Keratinocyte (primary cell): ENCODE measurements around the gene IP6K2. TPM values are rescaled to one million over a fixed set of nuclear protein-coding genes. Genes with fewer than 3 reads are reported as not detected.

ENCODE experiments used
- DNase-seq: peaks from one replicate; pipeline ENCODE4 v3.0.0-alpha.2; 2011; ENCODE audit warnings: low read depth, missing footprints, low spot score
- FAIRE-seq: peaks from 2 replicates; lab custom pipeline; 2011; peaks lifted over from hg19 to GRCh38; lab: Jason Lieb, UNC
- H2AFZ ChIP-seq: 2 replicates; pipeline ENCODE4 v1.6.0; 2012; ENCODE audit warnings: low read length, control low read depth, inconsistent platforms; ENCODE audit not compliant: control insufficient read depth
- H3K27ac ChIP-seq: 2 replicates; pipeline ENCODE4 v1.5.1; 2011; ENCODE audit warnings: low read length; ENCODE audit not compliant: control insufficient read depth, insufficient read depth
- H3K27me3 ChIP-seq: 3 replicates; pipeline ENCODE4 v1.6.0; 2011; ENCODE audit warnings: low read length; ENCODE audit not compliant: control insufficient read depth, insufficient read depth; ENCODE audit errors: extremely low read depth
- H3K36me3 ChIP-seq, 2 experiments: 2 replicates in 1 of 2; 3 replicates in 1 of 2; pipeline ENCODE4 v1.5.1; 2011; ENCODE audit warnings: low read length in 2 of 2, mild to moderate bottlenecking in 1 of 2; ENCODE audit not compliant: control insufficient read depth in 2 of 2, insufficient read depth in 2 of 2; ENCODE audit errors: extremely low read depth in 1 of 2
- H3K4me1 ChIP-seq: 3 replicates; pipeline ENCODE4 v1.5.1; 2011; ENCODE audit warnings: low read length; ENCODE audit not compliant: control insufficient read depth, insufficient read depth; ENCODE audit errors: extremely low read depth
- H3K4me2 ChIP-seq: 3 replicates; pipeline ENCODE4 v1.6.0; 2011; ENCODE audit warnings: low read depth, low read length; ENCODE audit not compliant: control insufficient read depth, insufficient read depth; ENCODE audit errors: extremely low read depth
- H3K4me3 ChIP-seq, 3 experiments: fragments of 200-600 bp in 1 of 3; sonication (generic) in 1 of 3; 2 replicates in 2 of 3; 3 replicates in 1 of 3; pipeline ENCODE4 v1.5.1; 2011 to 2016; ENCODE audit warnings: low read length in 3 of 3, mild to moderate bottlenecking in 3 of 3, control low read depth in 2 of 3, inconsistent platforms in 1 of 3, low read depth in 1 of 3, mixed read lengths in 1 of 3, mixed run types in 1 of 3, moderate library complexity in 1 of 3; ENCODE audit not compliant: control insufficient read depth in 2 of 3, insufficient read depth in 2 of 3; ENCODE audit errors: extremely low read depth in 1 of 3
- H3K79me2 ChIP-seq: 2 replicates; pipeline ENCODE4 v1.6.0; 2012; ENCODE audit warnings: low read length; ENCODE audit not compliant: control insufficient read depth, insufficient read depth
- H3K9ac ChIP-seq: 3 replicates; pipeline ENCODE4 v1.6.0; 2011; ENCODE audit warnings: low read length; ENCODE audit not compliant: control insufficient read depth, insufficient read depth; ENCODE audit errors: extremely low read depth
- H3K9me1 ChIP-seq: 3 replicates; pipeline ENCODE4 v1.6.0; 2011; ENCODE audit warnings: low read length; ENCODE audit not compliant: control insufficient read depth, insufficient read depth; ENCODE audit errors: extremely low read depth
- H3K9me3 ChIP-seq: 2 replicates; pipeline ENCODE4 v1.5.1; 2012; ENCODE audit warnings: low read depth, low read length; ENCODE audit not compliant: control insufficient read depth
- H4K20me1 ChIP-seq: 3 replicates; pipeline ENCODE4 v1.6.0; 2011; ENCODE audit warnings: low read length; ENCODE audit not compliant: control insufficient read depth, insufficient read depth; ENCODE audit errors: extremely low read depth
- CTCF ChIP-seq, 3 experiments: IDR thresholded peaks in 1 of 3; conservative IDR thresholded peaks in 1 of 3; optimal IDR thresholded peaks in 1 of 3; 2 replicates in 2 of 3; 3 replicates in 1 of 3; pipeline versions ENCODE3 to v1.5.1; 2011; ENCODE audit warnings: low read length in 3 of 3, mild to moderate bottlenecking in 3 of 3, moderate library complexity in 2 of 3, control low read depth in 1 of 3, inconsistent platforms in 1 of 3; ENCODE audit not compliant: insufficient read depth in 2 of 3; ENCODE audit errors: extremely low read depth in 1 of 3
- EZH2 ChIP-seq: IDR thresholded peaks from one replicate; pipeline ENCODE4 v1.6.1; 2012; ENCODE audit warnings: inconsistent platforms, mild to moderate bottlenecking, low read length, moderate library complexity
- dilution Hi-C: fragments of 300-500 bp; cut with MboI; formaldehyde crosslinking; loops from one replicate; pipeline ENCODE4 v1.7.0; 2020; ENCODE audit warnings: low sequenced_read_pairs; ENCODE audit not compliant: extremely low pct_ligation_motif_present
- polyA plus RNA-seq, 5 experiments: library from polyadenylated mRNA; depleted of rRNA in 3 of 5; stranded (reverse) in 3 of 5; stranded (forward) in 1 of 5; unstranded in 1 of 5; fragments of >200 nt; gene quantifications; 1 replicate in 1 of 5; 2 replicates in 3 of 5; 3 replicates in 1 of 5; pipeline versions ENCODE4 v1.2.1 to v1.2.3, GENCODE V29; 2011 to 2012; ENCODE audit warnings: missing spikeins in 2 of 5, low read depth in 1 of 5, low replicate concordance in 1 of 5

Gene IP6K2
- polyA plus RNA-seq, 1 donor (not counting 4 experiments of a cell fraction or from before 2014, with no cell fraction given): 110 TPM

- Histone ChIP-seq H3K4me1 (peaks cover 4% of the 10 kb centered on the region), H3K27ac (no peak overlapping the region), H4K20me1 (no peaks in the 10 kb centered on the region), H3K9ac (no peak overlapping the region), H3K4me2 (no peak overlapping the region), H2AFZ (no peak overlapping the region), H3K36me3 (no peaks in the 10 kb centered on the region), H3K9me1 (no peaks in the 10 kb centered on the region), H3K9me3 (no peaks in the 10 kb centered on the region), H3K4me3 (no peak overlapping the region), H3K79me2 (no peaks in the 10 kb centered on the region), H3K27me3 (peaks cover 5% of the 10 kb centered on the region)
- TF ChIP-seq EZH2: no peak
- no peak for TF ChIP-seq CTCF (optimal IDR thresholded peaks at IDR 0.05 in 1 of 3, IDR thresholded peaks at IDR 0.05 in 1 of 3, conservative IDR thresholded peaks at IDR 0.05 in 1 of 3; ENCODE audit: extremely low read depth in 1 of 3, insufficient read depth in 2 of 3, low read length in 3 of 3)
- DNase-seq (no peak), FAIRE-seq (no peak)
- dilution Hi-C loops: no loop called here
Observed at GRCh38 chr3:48655063-48655462, 62.0 kb downstream of the IP6K2 start.

DNA sequence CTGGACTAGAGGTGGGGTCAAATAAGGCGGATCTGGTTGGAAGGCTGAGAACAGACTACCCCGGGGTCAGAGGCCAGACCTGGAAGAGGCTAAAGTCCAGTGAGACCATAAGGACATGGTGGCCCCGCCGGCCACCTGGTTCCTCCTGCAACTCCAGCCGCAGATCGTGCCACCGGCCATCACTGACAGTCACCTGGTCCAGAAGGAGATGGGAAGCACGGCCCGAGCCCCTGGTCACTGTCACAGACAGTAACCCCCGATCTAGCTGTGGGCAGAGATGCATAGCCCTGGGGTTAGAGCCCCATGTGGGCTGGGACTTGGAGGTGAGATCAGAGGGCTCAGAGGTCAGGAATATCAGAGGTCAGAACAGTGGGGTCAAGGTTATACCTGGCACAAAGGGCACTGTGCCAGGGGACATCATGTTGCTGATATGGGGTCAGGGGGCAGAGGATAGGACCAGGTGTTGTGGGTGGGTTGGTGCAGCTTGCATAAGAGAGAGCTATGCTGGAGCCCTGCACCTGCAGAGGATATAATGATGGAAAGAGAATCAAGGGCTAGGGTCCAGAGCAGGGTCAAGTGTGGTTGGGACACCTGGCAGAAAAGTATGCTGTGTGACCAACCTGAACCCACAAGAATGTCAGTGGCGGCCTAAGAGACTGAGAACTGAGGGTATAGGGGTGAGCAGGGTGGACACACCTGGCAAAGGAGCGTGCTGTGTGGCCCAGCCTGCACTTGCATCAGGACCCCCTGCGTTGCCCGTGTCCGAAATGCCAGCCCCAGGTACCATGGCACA lies 63.9 kb downstream of the IP6K2 start:
- no peak overlapping the region for H3K9ac ChIP-seq
- no peak overlapping the region for H3K4me3 ChIP-seq
- H3K9me3 ChIP-seq: no peaks in the 10 kb centered on the region
- peaks cover 4% of the 10 kb centered on the region for H3K4me1 ChIP-seq
- H2AFZ ChIP-seq: no peak overlapping the region
- no peaks in the 10 kb centered on the region for H3K36me3 ChIP-seq
- no peaks in the 10 kb centered on the region for H4K20me1 ChIP-seq
- TF ChIP-seq EZH2 (no peak), CTCF (optimal IDR thresholded peaks at IDR 0.05 in 1 of 3, IDR thresholded peaks at IDR 0.05 in 1 of 3, conservative IDR thresholded peaks at IDR 0.05 in 1 of 3; ENCODE audit: extremely low read depth in 1 of 3, insufficient read depth in 2 of 3, low read length in 3 of 3) (no peak)
- H3K27ac ChIP-seq: no peak overlapping the region
- FAIRE-seq (no peak), DNase-seq (no peak)
- no peaks in the 10 kb centered on the region for H3K79me2 ChIP-seq
- peaks cover 5% of the 10 kb centered on the region for H3K27me3 ChIP-seq
- H3K4me2 ChIP-seq: no peak overlapping the region
- dilution Hi-C loops: no loop called here
- no peaks in the 10 kb centered on the region for H3K9me1 ChIP-seq
